Bone marrow (tissue), 2 donors: ENCODE data around the gene XYLT2.
A peak's percentile ranks its signal among the peaks of the same experiment; 100 is the strongest.
"Not testable (repeated sequence)": the region's sequence is repeated elsewhere in the genome, so short reads cannot be mapped to it uniquely, and the experiment has no call there.

Source experiments
- DNase-seq, 2 donors: peaks; one replicate each; lab custom pipeline; 2025; lab: John Stamatoyannopoulos, UW

Gene XYLT2

DNA sequence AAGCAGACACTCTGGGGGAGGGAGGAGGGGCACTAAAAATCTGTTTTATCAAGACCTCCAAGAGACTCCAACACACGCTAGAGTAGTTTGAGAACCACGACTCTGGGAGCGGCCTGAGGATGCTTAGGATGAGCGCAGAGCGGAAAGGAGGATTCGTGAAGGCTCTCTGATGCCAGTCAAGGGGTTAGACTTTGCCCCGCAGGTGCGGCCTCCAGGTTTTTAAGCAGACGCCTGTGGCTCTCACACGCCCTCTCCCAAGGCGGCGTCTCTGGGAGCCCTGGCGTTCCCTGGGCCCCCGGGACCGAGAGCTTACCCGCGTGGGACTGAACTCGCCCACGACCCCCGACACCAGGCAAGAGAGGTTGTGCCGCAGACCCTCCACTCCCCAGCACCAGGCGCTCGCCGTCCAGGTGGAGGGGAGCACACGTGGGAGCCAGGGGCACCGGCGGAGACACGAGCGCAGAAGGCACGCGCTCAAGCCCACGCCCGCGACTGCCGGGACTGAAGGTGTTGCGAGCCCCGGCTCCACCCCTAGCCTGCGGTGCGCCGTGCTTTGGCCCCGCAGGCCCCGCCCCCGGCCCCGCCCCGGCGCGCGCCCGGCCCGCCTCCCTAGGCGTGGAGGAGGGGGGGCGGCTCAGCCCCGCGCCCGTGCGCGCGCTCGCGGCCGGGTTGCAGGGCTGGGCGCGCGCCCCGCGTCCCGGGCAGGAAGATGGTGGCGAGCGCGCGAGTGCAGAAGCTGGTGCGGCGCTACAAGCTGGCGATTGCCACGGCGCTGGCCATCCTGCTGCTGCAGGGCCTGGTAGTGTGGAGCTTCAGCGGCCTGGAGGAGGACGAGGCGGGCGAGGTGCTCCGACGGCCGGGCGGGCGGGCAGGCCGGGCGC, at the start of gene XYLT2:
Gene XYLT2, plus strand, starts transcription at position 695 of the 881 bp plus-strand sequence. Its CDS starts 15 bp downstream, at position 710.
- DNase-seq = peak; percentile 39 to 59

DNA sequence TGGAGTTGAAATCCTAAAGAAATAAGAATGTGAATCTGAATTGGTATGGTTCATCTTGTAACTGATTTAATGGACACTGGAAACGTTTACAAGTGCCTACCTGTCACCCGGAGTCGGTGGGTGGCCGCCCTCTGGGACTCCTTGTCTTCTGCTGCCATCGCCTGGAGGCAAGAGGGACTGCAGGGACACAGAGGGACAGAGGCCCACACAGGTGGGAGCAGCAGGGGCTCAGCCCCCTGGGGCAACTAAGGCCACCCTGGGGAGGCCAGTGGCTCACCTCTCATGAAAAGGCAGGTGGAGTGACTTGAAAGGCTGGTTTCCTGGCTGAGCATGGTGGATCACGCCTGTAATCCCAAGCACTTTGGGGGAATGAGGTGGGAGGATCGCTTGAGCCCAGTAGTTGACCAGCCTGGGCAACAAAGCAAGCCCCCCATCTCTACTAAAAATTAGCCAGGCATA, 48.5 kb upstream of the XYLT2 start:
- DNase-seq = peak in 1 of 2 donors; percentile 46

DNA sequence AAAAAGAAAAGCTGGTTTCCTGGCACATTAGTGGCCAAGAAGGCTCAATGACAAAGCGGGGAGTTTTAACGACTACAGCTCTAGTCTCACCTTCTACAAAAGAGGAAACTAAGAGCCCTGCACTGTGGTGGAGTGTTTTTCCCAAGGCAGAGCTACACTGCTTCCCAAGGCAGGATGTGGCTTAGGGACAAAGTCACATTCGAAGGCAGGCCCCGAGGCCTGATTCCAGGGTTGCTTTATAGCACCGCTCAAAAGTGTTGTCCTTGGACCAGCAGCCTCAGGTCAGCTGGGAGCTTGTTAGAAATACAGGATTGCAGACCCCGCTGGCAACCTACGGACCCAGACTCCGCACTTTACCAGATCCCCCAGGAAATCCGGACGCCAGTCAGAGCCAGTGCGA, 47.9 kb upstream of the XYLT2 start:
- DNase-seq = no peak

DNA sequence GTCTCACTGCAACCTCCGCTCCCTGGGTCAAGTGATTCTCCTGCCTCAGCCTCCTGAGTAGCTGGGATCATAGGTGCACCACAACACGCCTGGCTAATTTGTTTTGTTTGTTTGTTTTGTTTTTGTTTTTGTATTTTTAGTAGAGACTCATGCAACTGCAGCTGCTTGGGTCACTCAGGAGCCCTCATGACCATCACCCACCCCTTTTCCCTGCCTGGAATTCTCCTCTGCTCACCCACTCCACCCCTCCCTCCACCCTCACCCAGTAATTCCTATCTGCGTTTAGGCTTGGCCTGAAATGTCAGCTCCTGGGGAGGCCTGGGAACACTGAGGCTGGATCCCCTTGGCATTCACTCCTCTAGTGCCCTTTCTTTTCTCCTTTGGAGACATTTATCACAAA, 46.1 kb upstream of the XYLT2 start:
- no peak for DNase-seq

DNA sequence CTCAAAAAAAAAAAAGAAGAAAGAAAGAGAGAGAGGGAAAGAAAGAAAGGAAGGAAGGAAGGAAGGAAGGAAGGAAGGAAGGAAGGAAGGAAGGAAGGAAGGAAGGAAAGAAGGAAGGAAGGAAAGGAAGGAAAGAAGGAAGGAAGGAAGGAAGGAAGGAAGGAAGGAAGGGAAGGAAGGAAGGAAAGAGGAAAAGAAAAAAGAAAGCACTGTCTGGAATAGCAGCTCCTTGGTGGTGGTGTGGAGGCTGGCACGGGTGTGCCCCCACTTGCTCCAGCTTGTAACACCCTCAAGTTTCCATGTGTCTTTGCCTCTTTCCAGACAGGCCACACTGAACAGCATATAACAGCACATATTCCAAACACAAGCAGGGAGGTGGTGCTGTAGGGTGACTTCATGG, 45.1 kb upstream of the XYLT2 start:
- not testable (repeated sequence) for DNase-seq

DNA sequence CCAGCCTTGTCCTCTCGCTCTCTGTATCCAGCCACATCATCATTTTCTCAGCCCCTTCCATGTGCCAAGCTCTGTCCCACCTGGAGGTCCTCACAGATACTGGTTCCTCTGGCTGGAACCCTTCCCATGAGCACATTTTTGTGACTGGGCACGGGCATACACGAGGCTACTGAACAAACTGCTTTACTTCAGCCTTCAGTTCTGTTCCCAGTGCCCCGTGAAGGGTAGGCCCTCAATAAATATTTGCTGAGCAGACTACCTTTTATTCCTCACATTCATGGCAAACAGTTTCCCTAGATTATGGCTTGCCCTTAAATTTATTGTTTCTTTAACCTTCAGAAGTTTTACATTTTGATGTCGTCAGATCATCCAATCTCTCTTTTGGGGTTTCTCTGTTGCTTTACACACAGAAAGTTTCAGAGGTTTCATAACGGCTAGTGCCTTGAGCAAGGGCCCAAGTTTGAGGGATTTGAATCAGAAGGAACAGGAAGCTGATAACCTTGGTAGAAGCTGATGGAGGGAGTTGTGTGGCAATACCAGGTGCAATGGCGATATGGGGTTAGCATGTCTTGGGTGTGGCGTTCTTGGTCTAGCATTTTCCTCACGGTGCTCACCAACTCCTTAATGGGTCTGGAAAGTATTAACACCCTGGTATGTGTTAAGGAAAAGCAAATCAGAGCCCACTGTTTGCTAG, 43.9 kb upstream of the XYLT2 start:
- DNase-seq = no peak

DNA sequence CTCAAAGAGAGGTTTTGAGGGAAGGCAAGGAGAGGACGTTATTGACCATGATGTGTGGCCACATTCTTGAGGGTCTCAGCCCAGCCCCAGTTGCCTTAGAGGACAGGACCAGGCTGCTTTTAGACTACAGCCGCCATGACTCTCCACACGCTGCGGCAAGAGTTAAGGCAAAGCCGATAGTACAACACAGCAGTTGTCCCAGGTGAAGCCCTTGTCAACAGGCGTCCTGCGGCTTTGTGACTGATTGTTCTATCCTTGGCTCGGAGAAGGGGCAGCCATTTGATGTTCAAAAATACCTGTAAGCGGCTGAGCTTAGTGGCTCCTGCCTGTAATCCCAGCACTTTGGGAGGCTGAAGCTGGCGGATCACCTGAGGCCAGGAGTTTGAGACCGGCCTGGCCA, 42.9 kb upstream of the XYLT2 start:
- no peak for DNase-seq

DNA sequence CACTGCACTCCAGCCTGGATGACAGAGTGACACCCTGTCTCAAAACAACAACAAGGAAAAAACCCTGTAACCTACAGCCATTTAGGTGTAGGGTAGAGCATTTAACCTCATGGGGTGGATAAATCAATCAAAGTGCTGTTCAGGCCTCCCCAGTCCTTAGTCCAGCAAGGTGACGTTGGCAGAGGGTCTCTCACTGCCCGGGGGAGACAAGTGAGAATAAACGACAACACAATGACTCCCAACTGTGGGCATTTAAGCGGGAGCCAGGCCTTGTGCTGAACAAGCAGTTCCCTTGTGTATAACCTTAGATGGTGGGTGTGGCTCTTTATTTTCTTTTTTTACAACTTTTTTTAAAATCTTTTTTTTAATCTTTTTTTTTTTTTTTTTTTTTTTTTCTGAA, 42.3 kb upstream of the XYLT2 start:
- no peak for DNase-seq

DNA sequence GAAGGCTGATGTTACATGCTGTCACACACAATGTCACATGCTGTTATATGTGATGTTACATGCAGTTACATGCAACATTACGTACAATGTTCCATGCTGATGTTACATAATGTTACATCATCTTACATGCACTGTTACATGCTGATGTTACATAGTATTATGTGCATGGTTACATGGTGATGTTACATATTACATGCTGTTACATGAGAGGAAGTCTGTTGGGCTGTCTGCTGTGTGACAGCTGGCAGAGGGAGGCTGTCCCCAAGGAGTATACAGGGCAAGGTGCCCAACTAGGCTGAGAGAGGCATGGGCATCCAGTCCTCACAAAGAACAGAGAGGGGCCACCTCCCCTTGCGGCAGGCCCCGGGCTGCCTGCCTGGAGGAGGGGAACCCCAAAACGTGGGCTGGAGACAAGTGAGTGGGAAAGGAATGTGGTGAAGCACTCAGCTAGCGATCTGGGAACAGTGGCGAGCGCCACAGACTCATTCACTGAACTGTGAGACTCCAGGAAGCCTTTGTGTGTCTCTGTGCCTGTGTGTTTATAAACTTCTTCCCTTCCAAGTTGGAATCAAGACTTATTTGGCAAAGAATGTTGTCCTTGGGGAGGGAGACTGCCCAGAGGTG, 41.0 kb upstream of the XYLT2 start:
- DNase-seq = no peak

DNA sequence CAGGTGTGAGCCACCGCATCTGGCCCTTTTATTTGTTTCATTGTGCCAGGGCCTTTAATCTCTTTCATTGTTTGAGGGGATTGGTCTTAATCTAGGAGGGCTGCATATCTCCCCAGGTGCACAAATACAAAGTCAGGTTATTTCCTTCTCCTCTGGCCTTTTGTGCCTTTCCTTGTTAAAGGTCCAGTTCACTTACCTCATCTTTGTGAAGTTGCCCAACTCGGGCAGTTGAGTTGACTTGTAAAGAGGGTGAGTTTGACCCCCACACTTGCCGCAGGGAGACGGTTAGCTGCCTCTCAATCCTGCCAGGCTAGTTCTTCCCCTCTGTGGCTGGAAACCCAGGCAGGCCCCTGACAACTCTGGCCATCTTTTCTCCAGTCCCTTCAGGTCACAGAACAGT, 38.3 kb upstream of the XYLT2 start:
- DNase-seq = no peak

DNA sequence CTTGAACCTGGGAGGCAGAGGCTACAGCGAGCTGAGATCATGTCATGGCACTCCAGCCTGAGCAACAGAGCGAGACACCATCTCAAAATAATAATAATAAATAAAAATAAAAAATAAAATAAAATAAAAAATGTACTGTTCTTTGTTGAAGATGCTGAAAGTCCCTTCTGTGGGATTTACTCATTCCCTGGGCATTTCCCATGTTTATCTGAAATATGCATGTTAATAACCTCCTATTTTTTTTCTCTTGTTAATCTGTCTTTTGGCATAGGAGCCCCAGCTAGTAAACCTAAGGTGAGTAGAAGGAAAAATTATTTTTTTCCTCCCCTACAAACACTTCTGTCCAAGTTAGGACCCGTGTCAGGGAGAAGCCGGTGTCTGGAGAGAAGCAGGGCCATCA, 37.3 kb upstream of the XYLT2 start:
- no peak for DNase-seq

DNA sequence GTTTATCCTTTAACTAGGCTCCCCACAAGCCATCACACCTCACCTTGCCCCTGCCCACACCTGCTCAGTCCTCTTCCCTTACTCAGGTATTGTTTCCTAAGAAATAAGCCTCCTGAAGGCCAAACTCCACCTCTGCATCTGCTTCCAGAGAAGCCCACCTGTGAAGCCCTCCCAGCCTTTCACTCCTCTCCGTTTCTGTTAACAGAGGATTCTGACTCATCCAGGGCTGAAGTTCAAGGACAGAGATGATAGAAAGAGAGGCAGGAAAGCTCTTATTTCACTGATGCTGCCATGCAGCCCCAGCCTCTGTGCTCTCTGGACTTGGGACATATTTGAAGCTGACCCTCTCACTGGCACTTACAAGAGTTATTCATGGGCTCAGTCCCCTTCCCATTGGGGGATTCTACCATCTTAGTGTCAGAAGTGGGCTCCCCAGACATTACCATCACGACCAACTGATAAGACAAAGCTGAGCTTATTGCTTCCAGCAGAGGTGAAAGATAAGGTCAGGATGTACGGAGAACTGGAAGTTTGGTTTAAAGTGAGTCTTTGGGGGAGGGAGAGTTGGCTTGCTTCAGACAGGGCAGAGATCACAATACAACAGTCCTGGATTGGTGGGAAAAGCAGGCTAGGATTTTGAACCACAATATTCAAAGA, 35.3 kb upstream of the XYLT2 start:
- DNase-seq = no peak

DNA sequence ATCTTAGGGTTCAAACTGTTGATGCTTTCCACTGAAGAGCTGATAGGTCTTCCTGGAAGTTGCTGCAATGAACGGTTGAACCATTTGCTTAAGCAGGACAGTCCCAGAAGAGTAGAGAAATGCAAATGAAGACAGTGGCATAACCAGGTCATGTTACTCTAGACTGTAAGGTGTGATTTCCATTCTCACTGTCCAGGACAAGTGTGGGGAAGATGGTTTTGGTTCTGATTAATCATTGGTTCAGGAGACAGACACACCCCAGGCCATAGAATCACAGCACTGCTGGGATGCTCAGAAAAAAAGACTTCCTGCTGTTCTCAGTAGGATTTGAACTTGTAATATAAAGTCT, 34.8 kb upstream of the XYLT2 start:
- DNase-seq = no peak

DNA sequence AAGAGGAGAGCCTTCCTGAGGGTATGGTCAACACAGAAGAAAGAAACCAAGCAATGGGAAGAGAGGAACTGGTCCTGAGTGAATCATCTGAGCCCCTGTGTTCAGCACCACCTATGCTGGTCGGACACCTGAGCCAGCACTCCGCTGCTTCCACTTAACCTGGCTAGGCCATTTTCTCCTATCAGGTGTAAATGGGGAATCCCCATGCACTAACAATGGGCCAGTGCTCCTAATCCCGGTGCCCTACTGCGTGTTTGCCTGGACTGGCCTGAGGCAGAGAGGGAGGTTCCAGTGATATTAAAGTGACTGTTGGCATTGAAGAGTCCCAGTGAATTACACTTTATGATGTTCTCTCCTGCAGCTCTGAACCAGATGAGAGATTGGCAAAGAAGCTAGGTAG, 34.4 kb upstream of the XYLT2 start:
- no peak for DNase-seq

DNA sequence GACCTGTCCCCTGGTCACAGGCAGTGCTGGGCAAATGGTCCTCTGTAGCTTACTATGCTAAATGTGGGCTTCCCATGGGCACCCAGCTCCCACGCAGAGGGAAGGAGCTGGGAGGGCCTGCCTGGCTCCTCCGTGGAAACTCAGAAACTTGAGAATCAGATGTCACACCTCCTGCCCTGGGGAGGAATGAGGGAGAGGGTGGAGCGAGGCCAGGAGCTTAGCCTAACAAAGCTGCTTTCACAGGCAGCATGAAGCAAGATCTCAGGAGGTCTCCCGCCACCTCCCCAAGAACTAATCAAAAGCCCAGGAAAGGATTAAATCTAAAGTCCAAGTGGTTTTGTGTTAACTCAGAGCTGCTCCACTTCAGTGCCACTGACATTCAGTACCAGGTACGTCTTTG, 33.6 kb upstream of the XYLT2 start:
- no peak for DNase-seq

DNA sequence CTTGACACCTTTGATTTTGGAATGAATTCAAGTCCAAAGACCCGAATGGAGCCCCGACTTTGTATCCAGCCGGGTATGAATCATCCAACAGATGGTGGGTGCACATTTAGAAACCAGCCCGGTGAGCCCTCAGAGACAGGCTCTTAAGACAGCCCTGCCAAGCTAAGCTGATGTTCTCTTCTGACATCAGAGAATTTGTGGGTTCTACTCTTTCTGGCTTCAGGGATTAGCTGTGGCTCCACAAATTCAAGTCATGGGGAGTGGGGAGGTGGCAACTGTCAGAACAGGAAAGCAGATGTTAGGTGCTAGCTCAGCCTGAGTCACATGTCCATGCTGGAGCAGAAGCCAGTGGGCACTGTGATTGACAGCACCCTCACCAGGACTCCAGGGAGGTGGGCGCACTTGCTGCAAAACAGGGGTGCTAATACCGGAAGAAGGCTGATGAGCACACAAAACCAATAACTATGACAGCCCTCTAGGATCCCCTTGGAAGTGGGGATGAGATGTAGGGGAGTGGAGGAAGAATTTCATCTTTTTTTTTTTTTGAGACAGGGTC, 31.4 kb upstream of the XYLT2 start:
- DNase-seq = no peak

DNA sequence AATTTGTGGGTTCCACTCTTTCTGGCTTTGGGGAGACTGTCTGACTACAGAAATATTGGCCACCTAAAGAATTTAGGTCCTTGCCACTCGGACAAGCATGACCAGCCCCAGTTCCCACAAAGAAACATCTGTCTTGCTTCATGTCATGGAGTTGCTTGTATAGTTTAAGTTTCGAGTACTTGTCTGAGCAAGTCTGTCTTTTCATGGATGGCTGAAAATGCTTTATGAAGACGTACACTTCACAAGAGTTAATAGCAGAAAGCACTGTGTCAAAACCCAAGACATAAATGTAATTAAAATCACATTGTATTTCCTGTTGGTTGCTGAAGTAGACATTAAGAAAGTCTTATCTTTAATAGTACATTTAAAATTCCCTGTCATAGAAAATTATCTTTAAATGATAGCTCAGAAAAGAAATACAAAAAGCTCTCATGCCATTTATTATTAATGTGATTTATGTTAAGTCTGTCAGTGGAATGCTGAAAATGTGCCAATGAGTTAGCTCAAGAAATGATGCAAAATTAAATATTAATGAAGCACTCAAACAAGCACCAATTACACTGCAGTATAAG, 29.8 kb upstream of the XYLT2 start:
- DNase-seq = no peak

DNA sequence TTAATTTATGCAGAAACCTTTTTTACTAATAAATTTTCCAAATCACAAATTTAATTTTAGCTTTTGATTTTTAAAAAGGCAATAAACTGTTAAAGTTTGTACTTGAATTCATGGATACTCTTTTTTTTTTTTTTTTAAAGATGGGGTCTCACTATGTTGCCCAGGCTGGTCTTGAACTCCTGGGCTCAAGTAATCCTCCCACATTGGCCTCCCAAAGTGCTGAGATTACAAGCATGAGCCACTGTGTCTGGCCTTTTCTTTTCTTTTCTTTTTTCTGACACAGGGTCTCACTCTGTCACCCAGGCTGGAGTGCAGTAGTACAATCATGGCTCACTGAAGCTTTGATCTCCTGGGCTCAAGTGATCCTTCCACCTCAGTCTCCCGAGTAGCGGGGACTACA, 29.3 kb upstream of the XYLT2 start:
- DNase-seq = not testable (repeated sequence)

DNA sequence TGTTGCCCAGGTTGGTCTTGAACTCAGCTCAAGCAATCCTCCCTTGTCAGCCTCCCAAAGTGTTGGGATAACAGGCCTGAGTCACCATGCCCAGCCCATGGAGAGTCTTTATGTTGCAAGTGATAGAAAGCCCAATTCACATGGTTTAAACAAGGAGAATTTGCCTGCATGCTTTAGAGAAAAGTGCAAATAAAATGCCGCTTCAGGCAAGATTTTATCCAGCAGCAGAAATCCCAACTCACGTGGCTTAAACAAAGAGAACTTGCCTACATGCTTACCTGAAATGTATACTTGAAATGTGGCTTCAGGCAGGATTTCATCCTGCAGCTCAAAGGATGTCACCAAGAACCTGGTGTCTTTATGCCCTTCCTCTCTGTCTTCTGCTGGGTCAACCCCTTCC, 28.8 kb upstream of the XYLT2 start:
- DNase-seq = no peak

DNA sequence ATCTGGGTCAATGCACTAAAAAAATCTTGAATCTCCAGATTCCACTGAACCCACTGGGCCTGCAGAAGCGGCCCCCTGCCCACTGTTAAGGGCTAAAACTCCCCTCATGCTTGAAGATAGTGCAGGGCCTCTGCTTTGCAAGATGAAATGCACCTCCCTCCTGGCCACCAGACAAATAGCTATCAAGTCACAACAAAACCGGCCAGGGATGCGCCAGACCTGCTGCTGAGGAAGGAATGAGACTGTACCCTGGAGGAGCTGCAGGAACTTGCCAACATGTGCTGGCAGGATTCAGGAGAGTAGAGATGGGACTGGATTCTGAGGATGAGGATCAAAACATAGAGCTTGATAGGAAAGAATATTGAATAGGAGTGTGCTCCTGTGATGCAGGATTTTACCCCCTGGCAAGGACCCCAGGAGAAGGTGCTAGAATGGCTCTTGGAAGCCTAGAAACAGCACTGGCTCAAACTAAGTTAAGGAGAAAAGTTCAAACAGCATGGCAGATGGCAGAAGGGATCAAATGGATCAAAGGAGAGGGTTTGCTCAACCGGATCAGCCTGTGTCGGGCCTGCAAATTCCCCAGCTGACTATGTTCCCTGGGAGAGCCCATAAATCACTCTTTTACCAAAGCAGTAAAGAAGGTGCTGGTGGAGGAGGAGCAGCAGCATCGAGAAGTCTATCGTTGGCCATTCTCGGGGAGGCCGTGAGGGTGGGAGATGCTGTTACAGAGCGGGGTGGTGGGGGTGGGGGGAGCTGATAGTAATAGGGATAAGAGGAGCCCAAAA, 27.2 kb upstream of the XYLT2 start:
- DNase-seq = no peak
